Choroid plexus epithelial cell (primary cell): ENCODE data around the gene CXCL16.

Source experiments
- DNase-seq: peaks from one replicate; pipeline ENCODE4 v3.0.0-alpha.2; 2010; ENCODE audit warnings: low read depth
- H3K4me3 ChIP-seq: 2 replicates; pipeline ENCODE4 v1.5.1; 2011; ENCODE audit warnings: low read depth, mild to moderate bottlenecking, control low read depth, low read length, moderate library complexity
- TF ChIP-seq, protein P1 (sequence below): conservative IDR thresholded peaks from 2 replicates; pipeline ENCODE4 v1.5.1; 2011; ENCODE audit warnings: low read depth, mild to moderate bottlenecking, control low read depth, inconsistent platforms, low read length, moderate library complexity

Gene CXCL16, protein sequence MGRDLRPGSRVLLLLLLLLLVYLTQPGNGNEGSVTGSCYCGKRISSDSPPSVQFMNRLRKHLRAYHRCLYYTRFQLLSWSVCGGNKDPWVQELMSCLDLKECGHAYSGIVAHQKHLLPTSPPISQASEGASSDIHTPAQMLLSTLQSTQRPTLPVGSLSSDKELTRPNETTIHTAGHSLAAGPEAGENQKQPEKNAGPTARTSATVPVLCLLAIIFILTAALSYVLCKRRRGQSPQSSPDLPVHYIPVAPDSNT

GRCh38 chr17:4739122-4740024 is at the start of gene CXCL16, which contains the start of gene ZMYND15:
Gene CXCL16 (minus strand): TSS chr17:4739928. CDS start chr17:4739339, 589 bp downstream.
Gene ZMYND15 (plus strand): TSS chr17:4739833. CDS start chr17:4740549, 716 bp downstream.
- DNase-seq, result peak; percentile 37
- peak within 1 kb of the TSS; percentile 72 for H3K4me3 ChIP-seq
- TF ChIP-seq, protein P1, sequence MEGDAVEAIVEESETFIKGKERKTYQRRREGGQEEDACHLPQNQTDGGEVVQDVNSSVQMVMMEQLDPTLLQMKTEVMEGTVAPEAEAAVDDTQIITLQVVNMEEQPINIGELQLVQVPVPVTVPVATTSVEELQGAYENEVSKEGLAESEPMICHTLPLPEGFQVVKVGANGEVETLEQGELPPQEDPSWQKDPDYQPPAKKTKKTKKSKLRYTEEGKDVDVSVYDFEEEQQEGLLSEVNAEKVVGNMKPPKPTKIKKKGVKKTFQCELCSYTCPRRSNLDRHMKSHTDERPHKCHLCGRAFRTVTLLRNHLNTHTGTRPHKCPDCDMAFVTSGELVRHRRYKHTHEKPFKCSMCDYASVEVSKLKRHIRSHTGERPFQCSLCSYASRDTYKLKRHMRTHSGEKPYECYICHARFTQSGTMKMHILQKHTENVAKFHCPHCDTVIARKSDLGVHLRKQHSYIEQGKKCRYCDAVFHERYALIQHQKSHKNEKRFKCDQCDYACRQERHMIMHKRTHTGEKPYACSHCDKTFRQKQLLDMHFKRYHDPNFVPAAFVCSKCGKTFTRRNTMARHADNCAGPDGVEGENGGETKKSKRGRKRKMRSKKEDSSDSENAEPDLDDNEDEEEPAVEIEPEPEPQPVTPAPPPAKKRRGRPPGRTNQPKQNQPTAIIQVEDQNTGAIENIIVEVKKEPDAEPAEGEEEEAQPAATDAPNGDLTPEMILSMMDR, result no peak

DNA sequence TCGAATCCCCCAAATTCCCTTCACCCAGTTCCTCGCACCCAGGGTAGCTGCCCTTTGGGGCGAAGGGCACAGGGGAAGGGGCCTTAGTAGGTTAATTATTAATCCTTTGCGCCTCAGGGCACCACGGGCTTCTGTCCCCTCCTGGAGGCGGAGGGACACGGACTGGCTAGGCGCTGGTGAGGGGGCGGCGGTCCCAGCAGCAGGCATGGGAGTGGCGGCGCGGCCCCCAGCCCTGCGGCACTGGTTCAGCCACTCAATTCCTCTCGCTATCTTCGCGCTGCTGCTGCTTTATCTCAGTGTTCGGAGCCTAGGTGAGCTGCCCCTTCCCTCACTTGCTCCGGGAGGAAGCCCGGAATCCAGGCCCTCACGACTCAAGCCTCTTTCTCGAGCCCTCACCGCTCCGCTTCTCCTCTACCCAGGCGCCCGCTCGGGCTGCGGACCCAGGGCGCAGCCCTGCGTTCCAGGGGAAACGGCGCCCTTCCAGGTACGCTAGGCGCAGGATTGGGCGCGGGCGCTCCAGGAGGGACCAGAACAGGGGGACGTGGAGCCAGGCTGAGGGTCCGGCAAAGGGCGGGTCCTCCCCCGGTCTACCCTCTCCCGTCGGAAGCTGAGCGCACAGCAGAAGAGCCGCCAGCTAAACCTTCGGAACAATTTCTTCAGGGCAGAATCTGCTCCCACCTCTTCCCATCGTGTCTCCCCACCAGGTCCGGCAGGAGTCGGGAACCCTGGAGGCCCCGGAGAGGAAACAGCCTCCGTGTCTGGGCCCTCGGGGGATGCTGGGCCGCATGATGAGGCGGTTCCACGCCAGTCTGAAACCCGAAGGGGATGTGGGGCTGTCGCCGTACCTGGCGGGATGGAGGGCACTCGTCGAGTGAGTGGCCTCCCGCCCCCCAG is 49.3 kb upstream of the CXCL16 start, which contains the start of gene GLTPD2:
TSS of gene GLTPD2 (plus strand) at position 158 of the 894 bp plus-strand sequence. CDS start at position 206, 48 bp downstream.
- DNase-seq, result no peak
- TF ChIP-seq, protein P1, result no peak

DNA sequence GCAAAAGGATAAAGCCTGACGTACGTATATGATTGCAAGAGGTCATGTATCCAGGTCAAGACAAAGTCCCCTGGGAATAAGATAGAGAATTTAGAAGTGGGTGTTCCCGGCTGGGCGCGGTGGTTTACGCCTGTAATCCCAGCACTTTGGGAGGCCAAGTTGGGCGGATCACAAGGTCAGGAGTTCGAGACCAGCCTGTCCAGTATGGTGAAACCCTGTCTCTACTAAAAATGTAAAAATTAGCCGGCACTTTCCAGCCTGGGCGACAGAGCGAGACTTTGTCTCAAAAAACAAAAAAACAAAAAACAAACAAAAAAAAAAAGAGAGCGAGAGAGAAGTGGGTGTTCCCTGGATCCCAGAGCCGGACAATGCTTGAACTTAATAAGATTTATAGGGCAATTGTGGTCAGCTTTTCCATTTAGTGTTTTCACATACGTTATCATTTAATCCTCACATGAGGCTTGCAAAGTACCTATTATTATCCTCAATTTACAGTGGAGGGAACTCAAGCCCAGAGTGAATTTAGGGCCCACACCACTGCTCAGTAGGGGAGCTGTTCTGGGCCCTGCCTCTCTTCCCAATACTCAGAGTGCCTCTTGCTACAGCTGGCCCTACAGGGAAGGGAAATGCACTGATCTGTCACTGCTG is 48.6 kb upstream of the CXCL16 start:
- TF ChIP-seq, protein P1, result no peak
- no peak for DNase-seq
- H3K4me3 ChIP-seq, result no peak overlapping the region

More for the DNA sequence above, 49.3 kb upstream of the CXCL16 start, which contains the start of gene GLTPD2:
- peak within 1 kb of the TSS; percentile 66 for H3K4me3 ChIP-seq

DNA sequence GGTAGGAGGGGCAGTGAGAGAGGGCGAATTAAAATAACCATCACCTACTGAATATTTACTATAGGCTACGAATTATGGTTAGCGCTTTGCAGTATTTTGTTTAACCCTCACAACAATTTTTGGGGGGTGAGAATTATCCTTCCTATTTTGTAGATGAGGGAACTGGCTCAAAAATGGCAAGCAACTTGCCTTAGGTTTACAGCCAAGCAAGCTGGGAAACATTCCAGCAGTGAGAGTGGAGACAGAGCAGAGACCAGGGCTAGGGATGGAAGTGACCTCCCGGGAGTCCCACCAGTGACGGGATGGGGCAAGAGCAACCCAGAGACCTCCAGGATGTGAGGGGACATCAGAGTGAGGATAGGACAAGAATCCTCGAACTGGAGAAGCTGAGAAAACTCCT is 46.8 kb upstream of the CXCL16 start:
- DNase-seq, result no peak
- no peak overlapping the region for H3K4me3 ChIP-seq
- TF ChIP-seq, protein P1, result no peak

DNA sequence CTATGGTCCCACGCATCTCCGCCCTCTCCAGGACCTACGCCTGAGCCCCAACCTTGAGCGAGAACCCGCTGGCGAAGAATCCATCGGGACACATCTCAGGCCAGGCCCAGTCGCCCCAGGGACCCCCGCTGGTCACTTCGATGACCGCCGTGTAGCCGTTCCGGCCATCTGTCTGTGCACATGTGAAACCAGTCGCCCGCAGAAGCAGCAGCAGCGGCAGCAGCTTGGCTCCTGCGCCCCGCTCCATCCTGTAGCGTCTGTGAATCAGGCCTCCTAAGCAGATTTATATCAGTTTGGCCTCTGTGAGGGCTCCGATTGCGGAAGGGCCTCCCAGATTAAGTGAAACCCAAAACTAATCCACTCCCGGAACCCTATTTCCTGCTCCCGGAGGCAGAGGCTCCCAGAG is 46.4 kb upstream of the CXCL16 start, which contains the start of gene VMO1:
TSS of gene VMO1 (minus strand) at position 259 of the 406 bp plus-strand sequence. CDS start at position 247, 12 bp downstream.
- TF ChIP-seq, protein P1, result no peak
- DNase-seq, result no peak
- H3K4me3 ChIP-seq, result peak within 1 kb of the TSS; percentile 12
